Measurements from ENCODE around the gene CHD5.
"Not testable (repeated sequence)": the region's sequence is repeated elsewhere in the genome, so short reads cannot be mapped to it uniquely, and the experiment has no call there.

CHD5 gene

GRCh38 chr1:6180268-6180706 is at the start of gene CHD5:
Gene CHD5 (minus strand): TSS chr1:6180321. CDS start chr1:6180023, 298 bp downstream.
- Histone ChIP-seq H3K27ac (no peak within 1 kb of the TSS), H3K9ac (ENCODE audit: insufficient read length) (no peak within 1 kb of the TSS), H3K4me3 (peak within 1 kb of the TSS; percentile 58), H3K36me3 (ENCODE audit: insufficient read depth, low read length) (peaks cover 12% of the 10 kb centered on the region), H3K9me3 (ENCODE audit: low read depth, low read length) (no peaks in the 10 kb centered on the region)
- no peak for TF ChIP-seq FOXP2 (optimal IDR thresholded peaks at IDR 0.05; ENCODE audit: control extremely low read depth, extremely low read length, insufficient read depth)
- no peak for TF ChIP-seq POLR2AphosphoS5 (IDR thresholded peaks at IDR 0.05; ENCODE audit: borderline replicate concordance, low read depth, low read length)
- no peak for TF ChIP-seq EZH2 (IDR thresholded peaks at IDR 0.05)
- DNase-seq (ENCODE audit: low read depth, low spot score): no peak

- peaks cover 56% of the 10 kb centered on the region for H3K36me3 ChIP-seq (ENCODE audit: insufficient read depth, low read length)
- no peak overlapping the region for H3K9ac ChIP-seq (ENCODE audit: insufficient read length)
- H3K27ac ChIP-seq: no peak overlapping the region
- H3K4me3 ChIP-seq: no peak overlapping the region
- H3K9me3 ChIP-seq (ENCODE audit: low read depth, low read length): no peaks in the 10 kb centered on the region
- TF ChIP-seq EZH2 (IDR thresholded peaks at IDR 0.05): no peak
- no peak for DNase-seq (ENCODE audit: low read depth, low spot score)
Measured at GRCh38 chr1:6225651-6226050, 45.5 kb upstream of the CHD5 start.

DNA sequence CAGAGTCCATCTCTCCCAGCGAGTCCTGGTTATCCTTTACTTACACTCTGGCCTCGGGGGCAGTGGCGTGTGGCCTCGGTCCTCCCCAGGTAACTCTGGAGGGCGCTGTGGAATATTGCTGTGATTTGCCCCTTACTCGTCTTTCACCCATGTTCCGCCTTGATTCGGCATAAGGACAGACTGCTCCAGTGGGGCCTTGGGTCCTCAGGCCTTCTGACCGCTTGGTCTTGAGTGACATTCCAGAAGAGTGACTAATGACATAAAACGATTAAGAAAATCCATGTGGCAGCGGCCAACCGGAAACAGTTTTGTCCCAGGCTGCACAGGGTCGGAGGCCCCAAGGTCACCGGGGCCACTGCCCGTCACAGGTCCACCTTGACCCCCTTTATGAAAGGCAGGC is 44.6 kb upstream of the CHD5 start:
- Histone ChIP-seq H3K9ac (ENCODE audit: insufficient read length) (no peak overlapping the region), H3K4me3 (no peak overlapping the region), H3K9me3 (ENCODE audit: low read depth, low read length) (no peaks in the 10 kb centered on the region), H3K27ac (no peak overlapping the region), H3K36me3 (ENCODE audit: insufficient read depth, low read length) (peaks cover 50% of the 10 kb centered on the region)
- no peak for DNase-seq (ENCODE audit: low read depth, low spot score)
- no peak for TF ChIP-seq EZH2 (IDR thresholded peaks at IDR 0.05)
- TF ChIP-seq FOXP2 (optimal IDR thresholded peaks at IDR 0.05; ENCODE audit: control extremely low read depth, extremely low read length, insufficient read depth): no peak
- TF ChIP-seq POLR2AphosphoS5 (IDR thresholded peaks at IDR 0.05; ENCODE audit: borderline replicate concordance, low read depth, low read length): no peak

DNA sequence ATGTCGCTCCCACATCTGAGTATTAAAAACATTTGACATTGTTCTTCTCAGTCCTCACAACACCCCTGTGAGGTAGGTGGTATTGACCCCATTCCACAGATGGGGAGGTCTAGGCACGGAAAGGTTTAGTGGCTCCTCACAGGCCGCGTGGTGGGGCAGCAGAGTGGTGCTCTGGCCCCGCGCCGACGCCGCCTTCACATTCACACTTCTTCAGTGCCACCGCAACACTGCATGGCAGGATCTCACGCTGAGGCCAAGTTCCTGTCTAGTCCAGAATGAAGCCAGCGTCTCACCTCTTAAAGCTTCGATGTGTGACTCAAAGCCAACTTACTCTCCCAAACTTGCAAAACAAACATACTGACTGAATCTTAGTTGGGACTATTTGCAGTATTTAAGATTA is 43.5 kb upstream of the CHD5 start:
- H3K9ac ChIP-seq (ENCODE audit: insufficient read length): no peak overlapping the region
- peaks cover 43% of the 10 kb centered on the region for H3K36me3 ChIP-seq (ENCODE audit: insufficient read depth, low read length)
- no peaks in the 10 kb centered on the region for H3K9me3 ChIP-seq (ENCODE audit: low read depth, low read length)
- H3K4me3 ChIP-seq: no peak overlapping the region
- no peak for DNase-seq (ENCODE audit: low read depth, low spot score)
- H3K27ac ChIP-seq: no peak overlapping the region
- TF ChIP-seq POLR2AphosphoS5 (IDR thresholded peaks at IDR 0.05; ENCODE audit: borderline replicate concordance, low read depth, low read length) (no peak), FOXP2 (optimal IDR thresholded peaks at IDR 0.05; ENCODE audit: control extremely low read depth, extremely low read length, insufficient read depth) (no peak), EZH2 (IDR thresholded peaks at IDR 0.05) (no peak)

GRCh38 chr1:6222636-6223035 is 42.5 kb upstream of the CHD5 start:
- Histone ChIP-seq H3K4me3 (no peak overlapping the region), H3K27ac (no peak overlapping the region)
- no peak for DNase-seq (ENCODE audit: low read depth, low spot score)

GRCh38 chr1:6221210-6221784 is 41.2 kb upstream of the CHD5 start:
- no peak for DNase-seq (ENCODE audit: low read depth, low spot score)
- no peak for TF ChIP-seq FOXP2 (optimal IDR thresholded peaks at IDR 0.05; ENCODE audit: control extremely low read depth, extremely low read length, insufficient read depth)
- TF ChIP-seq EZH2 (IDR thresholded peaks at IDR 0.05): no peak
- no peak for TF ChIP-seq POLR2AphosphoS5 (IDR thresholded peaks at IDR 0.05; ENCODE audit: borderline replicate concordance, low read depth, low read length)
- no peak overlapping the region for H3K4me3 ChIP-seq
- peaks cover 31% of the 10 kb centered on the region for H3K36me3 ChIP-seq (ENCODE audit: insufficient read depth, low read length)
- no peak overlapping the region for H3K9ac ChIP-seq (ENCODE audit: insufficient read length)
- no peaks in the 10 kb centered on the region for H3K9me3 ChIP-seq (ENCODE audit: low read depth, low read length)
- no peak overlapping the region for H3K27ac ChIP-seq

More at GRCh38 chr1:6222636-6223035, 42.5 kb upstream of the CHD5 start:
- Histone ChIP-seq H3K36me3 (ENCODE audit: insufficient read depth, low read length) (peaks cover 41% of the 10 kb centered on the region), H3K9me3 (ENCODE audit: low read depth, low read length) (no peaks in the 10 kb centered on the region), H3K9ac (ENCODE audit: insufficient read length) (no peak overlapping the region)
- TF ChIP-seq POLR2AphosphoS5 (IDR thresholded peaks at IDR 0.05; ENCODE audit: borderline replicate concordance, low read depth, low read length): no peak
- no peak for TF ChIP-seq EZH2 (IDR thresholded peaks at IDR 0.05)
- TF ChIP-seq FOXP2 (optimal IDR thresholded peaks at IDR 0.05; ENCODE audit: control extremely low read depth, extremely low read length, insufficient read depth): no peak

- Histone ChIP-seq H3K36me3 (ENCODE audit: insufficient read depth, low read length) (peaks cover 21% of the 10 kb centered on the region), H3K9ac (ENCODE audit: insufficient read length) (no peak overlapping the region), H3K4me3 (no peak overlapping the region), H3K9me3 (ENCODE audit: low read depth, low read length) (no peaks in the 10 kb centered on the region), H3K27ac (no peak overlapping the region)
- DNase-seq (ENCODE audit: low read depth, low spot score): no peak
- TF ChIP-seq FOXP2 (optimal IDR thresholded peaks at IDR 0.05; ENCODE audit: control extremely low read depth, extremely low read length, insufficient read depth) (no peak), POLR2AphosphoS5 (IDR thresholded peaks at IDR 0.05; ENCODE audit: borderline replicate concordance, low read depth, low read length) (no peak)
Measured at GRCh38 chr1:6220236-6220635, 40.1 kb upstream of the CHD5 start.

- not testable (repeated sequence) for H3K9ac ChIP-seq (ENCODE audit: insufficient read length); H3K4me3 ChIP-seq; DNase-seq (ENCODE audit: low read depth, low spot score); H3K27ac ChIP-seq; H3K9me3 ChIP-seq (ENCODE audit: low read depth, low read length)
- peaks cover 15% of the 10 kb centered on the region for H3K36me3 ChIP-seq (ENCODE audit: insufficient read depth, low read length)
Measured at GRCh38 chr1:6219641-6220040, 39.5 kb upstream of the CHD5 start.

GRCh38 chr1:6218375-6219164 is 38.4 kb upstream of the CHD5 start:
- H3K36me3 ChIP-seq (ENCODE audit: insufficient read depth, low read length): peaks cover 4% of the 10 kb centered on the region; the same call in 1 of the 2 replicates
- H3K4me3 ChIP-seq: no peak overlapping the region
- no peak overlapping the region for H3K27ac ChIP-seq
- H3K9ac ChIP-seq (ENCODE audit: insufficient read length): peak overlapping the region; percentile 15
- H3K9me3 ChIP-seq (ENCODE audit: low read depth, low read length): no peaks in the 10 kb centered on the region
- no peak for TF ChIP-seq EZH2 (IDR thresholded peaks at IDR 0.05)
- no peak for DNase-seq (ENCODE audit: low read depth, low spot score)
